Measurements from ENCODE around the gene RTL10. TPM values are rescaled to one million over a fixed set of nuclear protein-coding genes. Genes with fewer than 3 reads are reported as not detected.

The RTL10 gene
- total and polyA plus RNA-seq, 2 of the 13 experiments (the other 11 are each of a cell fraction or from before 2014, with no cell fraction given), result 14.1 to 15.8 TPM

DNA sequence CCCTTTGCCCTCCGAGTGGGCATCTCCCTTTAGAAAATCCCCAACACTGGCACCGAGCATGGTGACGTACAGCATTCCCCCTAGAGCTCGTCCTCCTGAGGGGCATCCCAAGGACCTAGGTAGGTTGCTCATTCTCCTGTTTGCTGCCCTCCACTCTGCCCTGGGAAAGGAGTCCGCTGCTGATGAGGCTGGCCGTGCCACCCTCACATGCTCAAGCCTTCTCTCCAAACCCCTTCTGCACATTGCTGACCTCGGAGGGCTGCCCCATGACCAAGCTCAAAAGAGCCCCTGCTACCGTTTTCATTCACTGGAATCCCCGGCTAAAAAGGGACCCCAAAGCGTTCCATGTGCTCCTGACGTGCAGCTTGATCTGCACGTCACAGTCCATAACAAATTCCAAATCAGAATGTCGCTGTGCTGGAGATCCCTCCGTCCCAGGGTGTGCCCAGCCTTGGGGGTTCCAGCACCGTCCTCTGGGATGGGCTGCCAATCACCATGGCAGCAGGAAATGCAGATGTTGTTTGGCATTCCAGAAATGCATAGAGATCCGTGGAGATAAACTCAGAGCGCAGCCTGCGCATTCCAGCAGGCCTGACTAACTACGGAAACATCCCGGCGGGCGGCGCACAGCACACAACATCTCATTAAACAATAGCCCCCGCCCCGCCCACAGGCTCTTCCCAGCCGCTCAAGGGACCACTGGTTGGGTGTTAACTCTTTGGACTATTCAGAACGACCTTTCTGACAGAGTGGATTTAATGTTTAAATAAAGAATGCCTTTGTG lies 26.3 kb upstream of the RTL10 start (continued):
- no peak for TF ChIP-seq SALL2 (CRISPR knock-in tag; IDR thresholded peaks at IDR 0.05)
- TF ChIP-seq, protein P1, sequence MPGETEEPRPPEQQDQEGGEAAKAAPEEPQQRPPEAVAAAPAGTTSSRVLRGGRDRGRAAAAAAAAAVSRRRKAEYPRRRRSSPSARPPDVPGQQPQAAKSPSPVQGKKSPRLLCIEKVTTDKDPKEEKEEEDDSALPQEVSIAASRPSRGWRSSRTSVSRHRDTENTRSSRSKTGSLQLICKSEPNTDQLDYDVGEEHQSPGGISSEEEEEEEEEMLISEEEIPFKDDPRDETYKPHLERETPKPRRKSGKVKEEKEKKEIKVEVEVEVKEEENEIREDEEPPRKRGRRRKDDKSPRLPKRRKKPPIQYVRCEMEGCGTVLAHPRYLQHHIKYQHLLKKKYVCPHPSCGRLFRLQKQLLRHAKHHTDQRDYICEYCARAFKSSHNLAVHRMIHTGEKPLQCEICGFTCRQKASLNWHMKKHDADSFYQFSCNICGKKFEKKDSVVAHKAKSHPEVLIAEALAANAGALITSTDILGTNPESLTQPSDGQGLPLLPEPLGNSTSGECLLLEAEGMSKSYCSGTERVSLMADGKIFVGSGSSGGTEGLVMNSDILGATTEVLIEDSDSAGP (CRISPR knock-in tag; IDR thresholded peaks at IDR 0.05; ENCODE audit: borderline replicate concordance), result peak; percentile 69; the same call in 1 of the 2 replicates
- TF ChIP-seq ZNF451 (CRISPR knock-in tag; IDR thresholded peaks at IDR 0.05), result no peak
- TF ChIP-seq CBFB (CRISPR knock-in tag; IDR thresholded peaks at IDR 0.05), result 0 out of 2 replicates have a peak, but pooled peaks have one; percentile 37
- peak; percentile 32; the same call in 1 of the 2 replicates for TF ChIP-seq ZFY (CRISPR knock-in tag; IDR thresholded peaks at IDR 0.05)
- no peak for TF ChIP-seq ZNF282 (IDR thresholded peaks at IDR 0.05; ENCODE audit: partially characterized antibody)
- peak; percentile 25; the same call in 1 of the 2 replicates for TF ChIP-seq ZNF292 (CRISPR knock-in tag; IDR thresholded peaks at IDR 0.05; ENCODE audit: borderline replicate concordance, low read depth)
- TF ChIP-seq, protein P2, sequence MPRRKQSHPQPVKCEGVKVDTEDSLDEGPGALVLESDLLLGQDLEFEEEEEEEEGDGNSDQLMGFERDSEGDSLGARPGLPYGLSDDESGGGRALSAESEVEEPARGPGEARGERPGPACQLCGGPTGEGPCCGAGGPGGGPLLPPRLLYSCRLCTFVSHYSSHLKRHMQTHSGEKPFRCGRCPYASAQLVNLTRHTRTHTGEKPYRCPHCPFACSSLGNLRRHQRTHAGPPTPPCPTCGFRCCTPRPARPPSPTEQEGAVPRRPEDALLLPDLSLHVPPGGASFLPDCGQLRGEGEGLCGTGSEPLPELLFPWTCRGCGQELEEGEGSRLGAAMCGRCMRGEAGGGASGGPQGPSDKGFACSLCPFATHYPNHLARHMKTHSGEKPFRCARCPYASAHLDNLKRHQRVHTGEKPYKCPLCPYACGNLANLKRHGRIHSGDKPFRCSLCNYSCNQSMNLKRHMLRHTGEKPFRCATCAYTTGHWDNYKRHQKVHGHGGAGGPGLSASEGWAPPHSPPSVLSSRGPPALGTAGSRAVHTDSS (CRISPR knock-in tag; conservative IDR thresholded peaks at IDR 0.05), result no peak
- 0 out of 2 replicates have a peak, but pooled peaks have one; percentile 37 for TF ChIP-seq PITX1 (CRISPR knock-in tag; IDR thresholded peaks at IDR 0.05)
- TF ChIP-seq HIVEP1 (CRISPR knock-in tag; IDR thresholded peaks at IDR 0.05), result no peak
- TF ChIP-seq SOX5 (CRISPR knock-in tag; IDR thresholded peaks at IDR 0.05; ENCODE audit: borderline replicate concordance), result peak; percentile 98
- TF ChIP-seq, protein P3, sequence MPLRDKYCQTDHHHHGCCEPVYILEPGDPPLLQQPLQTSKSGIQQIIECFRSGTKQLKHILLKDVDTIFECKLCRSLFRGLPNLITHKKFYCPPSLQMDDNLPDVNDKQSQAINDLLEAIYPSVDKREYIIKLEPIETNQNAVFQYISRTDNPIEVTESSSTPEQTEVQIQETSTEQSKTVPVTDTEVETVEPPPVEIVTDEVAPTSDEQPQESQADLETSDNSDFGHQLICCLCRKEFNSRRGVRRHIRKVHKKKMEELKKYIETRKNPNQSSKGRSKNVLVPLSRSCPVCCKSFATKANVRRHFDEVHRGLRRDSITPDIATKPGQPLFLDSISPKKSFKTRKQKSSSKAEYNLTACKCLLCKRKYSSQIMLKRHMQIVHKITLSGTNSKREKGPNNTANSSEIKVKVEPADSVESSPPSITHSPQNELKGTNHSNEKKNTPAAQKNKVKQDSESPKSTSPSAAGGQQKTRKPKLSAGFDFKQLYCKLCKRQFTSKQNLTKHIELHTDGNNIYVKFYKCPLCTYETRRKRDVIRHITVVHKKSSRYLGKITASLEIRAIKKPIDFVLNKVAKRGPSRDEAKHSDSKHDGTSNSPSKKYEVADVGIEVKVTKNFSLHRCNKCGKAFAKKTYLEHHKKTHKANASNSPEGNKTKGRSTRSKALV (CRISPR knock-in tag; IDR thresholded peaks at IDR 0.05), result peak; percentile 95
- no peak for TF ChIP-seq SMAD1 (CRISPR knock-in tag; IDR thresholded peaks at IDR 0.05; ENCODE audit: borderline replicate concordance, low read depth)
- peak; percentile 65; the same call in 1 of the 2 replicates for TF ChIP-seq CREM (IDR thresholded peaks at IDR 0.05)
- TF ChIP-seq CREM (CRISPR knock-in tag; IDR thresholded peaks at IDR 0.05), result no peak
- no peak for TF ChIP-seq ATF1 (CRISPR knock-in tag; IDR thresholded peaks at IDR 0.05)
- TF ChIP-seq ZNF230 (CRISPR knock-in tag; IDR thresholded peaks at IDR 0.05), result no peak
- TF ChIP-seq ZFP36 (IDR thresholded peaks at IDR 0.05; ENCODE audit: borderline replicate concordance, low read depth, low read length, partially characterized antibody), result no peak
- TF ChIP-seq REPIN1 (CRISPR knock-in tag; IDR thresholded peaks at IDR 0.05; ENCODE audit: borderline replicate concordance, low read depth), result no peak
- TF ChIP-seq, protein P4, sequence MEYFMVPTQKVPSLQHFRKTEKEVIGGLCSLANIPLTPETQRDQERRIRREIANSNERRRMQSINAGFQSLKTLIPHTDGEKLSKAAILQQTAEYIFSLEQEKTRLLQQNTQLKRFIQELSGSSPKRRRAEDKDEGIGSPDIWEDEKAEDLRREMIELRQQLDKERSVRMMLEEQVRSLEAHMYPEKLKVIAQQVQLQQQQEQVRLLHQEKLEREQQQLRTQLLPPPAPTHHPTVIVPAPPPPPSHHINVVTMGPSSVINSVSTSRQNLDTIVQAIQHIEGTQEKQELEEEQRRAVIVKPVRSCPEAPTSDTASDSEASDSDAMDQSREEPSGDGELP (IDR thresholded peaks at IDR 0.05; ENCODE audit: borderline replicate concordance, low read depth), result peak; percentile 69; the same call in 1 of the 2 replicates
- TF ChIP-seq ZBTB7B (CRISPR knock-in tag; IDR thresholded peaks at IDR 0.05), result peak; percentile 81
- TF ChIP-seq, protein P5, sequence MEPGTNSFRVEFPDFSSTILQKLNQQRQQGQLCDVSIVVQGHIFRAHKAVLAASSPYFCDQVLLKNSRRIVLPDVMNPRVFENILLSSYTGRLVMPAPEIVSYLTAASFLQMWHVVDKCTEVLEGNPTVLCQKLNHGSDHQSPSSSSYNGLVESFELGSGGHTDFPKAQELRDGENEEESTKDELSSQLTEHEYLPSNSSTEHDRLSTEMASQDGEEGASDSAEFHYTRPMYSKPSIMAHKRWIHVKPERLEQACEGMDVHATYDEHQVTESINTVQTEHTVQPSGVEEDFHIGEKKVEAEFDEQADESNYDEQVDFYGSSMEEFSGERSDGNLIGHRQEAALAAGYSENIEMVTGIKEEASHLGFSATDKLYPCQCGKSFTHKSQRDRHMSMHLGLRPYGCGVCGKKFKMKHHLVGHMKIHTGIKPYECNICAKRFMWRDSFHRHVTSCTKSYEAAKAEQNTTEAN (CRISPR knock-in tag; conservative IDR thresholded peaks at IDR 0.05), result 0 out of 2 replicates have a peak, but pooled peaks have one; percentile 59
- TF ChIP-seq NAIF1 (CRISPR knock-in tag; IDR thresholded peaks at IDR 0.05; ENCODE audit: borderline replicate concordance), result peak; percentile 99

Measured in HepG2 (cell line).